Tongue (tissue), 2 donors: ENCODE measurements around the gene GP1BB. TPM values are rescaled to one million over a fixed set of nuclear protein-coding genes. Genes with fewer than 3 reads are reported as not detected.
A peak's percentile ranks its signal among the peaks of the same experiment; 100 is the strongest.

Experiments
- DNase-seq: peaks from one replicate; pipeline ENCODE4 v3.0.0-alpha.2; 2015
- total RNA-seq: library from RNA; depleted of rRNA; stranded (reverse); fragments of >200 nt; gene quantifications from one replicate; pipeline ENCODE4 v1.2.3, GENCODE V29; 2014

Gene GP1BB
- total RNA-seq, 1 donor from 2014 or later = 19.0 TPM

GRCh38 chr22:19742160-19743066 is 19.1 kb downstream of the GP1BB start:
- no peak for DNase-seq

- no peak for DNase-seq
These were observed 19.7 kb downstream of the GP1BB start for GRCh38 chr22:19743081-19743480.

- DNase-seq = no peak
These were observed 20.3 kb downstream of the GP1BB start for GRCh38 chr22:19743651-19744050.

- no peak for DNase-seq
These were observed 21.1 kb downstream of the GP1BB start for GRCh38 chr22:19744350-19745006.

- peak; percentile 89 for DNase-seq
These were observed 22.1 kb downstream of the GP1BB start for GRCh38 chr22:19745155-19746101.

DNA sequence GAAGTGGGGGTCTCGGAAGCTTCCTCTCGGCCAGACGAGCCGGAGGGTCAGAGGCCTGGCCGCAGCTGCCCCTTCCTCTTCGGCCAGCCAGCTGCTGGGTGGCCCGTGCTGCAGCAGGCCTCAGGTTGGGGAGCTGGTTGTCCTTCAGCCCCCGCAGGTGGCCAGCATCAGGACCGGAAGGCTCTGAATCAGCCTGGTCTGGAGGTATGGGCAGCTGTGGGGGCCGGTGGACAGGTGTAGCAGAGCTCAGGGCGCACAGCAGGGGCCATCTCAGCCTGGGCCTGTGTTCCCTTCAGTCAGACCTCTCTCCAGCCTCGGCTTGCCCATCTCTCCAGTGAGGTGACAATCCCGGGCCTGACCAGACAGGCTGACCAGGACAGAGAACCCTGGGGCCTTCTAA is 23.4 kb downstream of the GP1BB start:
- DNase-seq = no peak

GRCh38 chr22:19747551-19747950 is 24.2 kb downstream of the GP1BB start:
- DNase-seq = no peak

- DNase-seq = no peak
These were observed 24.8 kb downstream of the GP1BB start for GRCh38 chr22:19748139-19748538.

DNA sequence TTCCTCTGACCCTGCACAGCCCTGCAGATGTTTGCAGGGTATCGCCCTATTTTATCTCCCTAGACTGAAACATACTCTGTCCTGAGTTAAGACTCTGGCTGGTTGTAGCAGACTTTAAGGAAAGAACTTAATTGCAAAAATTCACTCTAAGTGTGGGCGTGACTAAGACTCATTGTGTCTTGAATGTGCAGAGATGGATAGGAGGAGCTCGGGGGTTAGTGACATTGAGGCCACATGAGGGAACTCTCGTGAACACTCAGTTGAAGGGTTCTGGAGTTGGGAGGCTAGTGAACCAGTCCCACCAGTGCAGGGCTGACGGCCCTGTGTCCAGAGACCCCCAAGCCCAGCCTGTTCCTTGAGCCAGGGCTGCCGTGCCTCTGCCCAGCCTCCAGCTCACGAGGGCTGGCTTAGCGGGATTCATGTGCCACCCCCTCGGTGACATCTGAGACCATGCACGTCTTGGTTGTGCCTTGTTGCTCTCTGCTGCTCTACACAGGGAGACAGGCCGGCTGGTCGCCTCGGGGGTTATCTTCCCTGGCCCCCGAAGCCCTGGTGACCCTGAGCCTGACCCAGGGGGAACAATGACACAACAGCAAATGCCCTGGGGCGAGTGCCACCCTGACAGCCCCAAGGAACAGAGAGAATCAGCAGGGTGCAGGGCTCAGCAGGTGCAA is 25.8 kb downstream of the GP1BB start:
- peak; percentile 67 for DNase-seq

DNA sequence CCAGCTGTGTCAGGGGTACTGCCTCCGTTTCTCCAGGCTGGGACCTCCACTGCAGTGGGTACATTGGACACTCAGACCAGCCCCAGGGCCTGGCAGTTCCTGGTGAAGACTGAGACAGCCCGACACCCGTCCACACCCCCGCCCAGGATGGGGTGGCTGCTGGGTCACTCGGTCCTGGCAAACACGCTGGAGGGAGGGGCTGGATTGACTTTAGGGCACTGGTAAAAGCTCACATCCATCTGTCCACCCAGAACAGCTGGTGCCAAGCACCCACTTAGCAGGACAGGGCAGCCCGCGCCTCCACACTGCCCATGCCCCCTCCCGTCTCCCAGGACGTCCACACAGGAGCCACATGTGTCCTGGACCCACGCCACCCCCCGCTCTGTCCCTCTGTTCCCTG is 26.5 kb downstream of the GP1BB start:
- peak; percentile 82 for DNase-seq

DNA sequence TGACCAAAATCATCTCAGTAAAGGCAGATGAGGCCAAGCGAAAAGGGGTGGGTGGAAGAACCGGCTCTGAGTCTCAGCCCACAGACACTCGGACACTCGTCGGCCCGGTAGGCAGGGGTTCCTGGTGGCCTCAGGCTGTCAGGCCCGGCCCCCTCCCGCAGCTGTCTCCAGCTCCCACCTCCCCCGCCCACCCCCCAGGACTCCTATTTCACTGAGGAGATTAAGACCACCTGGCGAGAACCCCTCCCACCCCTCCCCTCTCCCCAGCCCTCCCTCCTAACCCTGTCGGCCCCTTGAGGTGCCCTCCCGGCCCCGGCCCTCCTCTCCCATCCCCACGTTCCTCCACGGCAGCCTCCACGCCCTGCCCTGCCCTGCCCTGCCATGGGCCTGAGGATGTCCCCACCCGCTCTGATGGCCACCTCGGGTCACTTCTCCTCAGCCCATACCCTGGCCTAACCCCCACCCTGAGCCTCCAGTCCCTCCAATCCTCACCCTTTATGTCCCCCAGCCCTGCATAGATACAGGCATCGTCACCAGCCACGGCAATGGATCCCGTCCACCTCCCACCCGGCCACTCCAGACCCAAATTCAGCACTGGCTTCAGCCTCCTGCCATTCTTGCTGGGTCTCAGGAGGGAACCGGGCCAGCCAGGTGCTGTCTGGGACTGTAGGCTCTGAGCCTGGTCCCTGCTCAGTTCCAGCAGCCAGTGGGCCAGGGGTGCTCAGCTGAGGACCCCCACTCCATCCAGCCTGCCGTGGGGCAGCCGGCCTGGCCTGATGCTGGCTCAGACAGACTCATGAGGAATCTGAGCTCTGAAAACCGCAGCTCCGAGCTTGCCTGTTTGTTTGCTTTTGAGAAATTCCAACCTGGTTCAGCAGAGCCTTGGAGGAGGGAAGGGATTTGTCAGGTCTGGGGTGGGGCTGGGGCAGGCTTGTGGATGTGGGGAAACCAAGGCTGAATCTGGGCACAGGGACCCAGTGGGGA is 27.5 kb downstream of the GP1BB start:
- DNase-seq = peak; percentile 67

- no peak for DNase-seq
These were observed 28.3 kb downstream of the GP1BB start for GRCh38 chr22:19751497-19752245.

GRCh38 chr22:19753090-19753842 is 29.9 kb downstream of the GP1BB start:
- DNase-seq = no peak

DNA sequence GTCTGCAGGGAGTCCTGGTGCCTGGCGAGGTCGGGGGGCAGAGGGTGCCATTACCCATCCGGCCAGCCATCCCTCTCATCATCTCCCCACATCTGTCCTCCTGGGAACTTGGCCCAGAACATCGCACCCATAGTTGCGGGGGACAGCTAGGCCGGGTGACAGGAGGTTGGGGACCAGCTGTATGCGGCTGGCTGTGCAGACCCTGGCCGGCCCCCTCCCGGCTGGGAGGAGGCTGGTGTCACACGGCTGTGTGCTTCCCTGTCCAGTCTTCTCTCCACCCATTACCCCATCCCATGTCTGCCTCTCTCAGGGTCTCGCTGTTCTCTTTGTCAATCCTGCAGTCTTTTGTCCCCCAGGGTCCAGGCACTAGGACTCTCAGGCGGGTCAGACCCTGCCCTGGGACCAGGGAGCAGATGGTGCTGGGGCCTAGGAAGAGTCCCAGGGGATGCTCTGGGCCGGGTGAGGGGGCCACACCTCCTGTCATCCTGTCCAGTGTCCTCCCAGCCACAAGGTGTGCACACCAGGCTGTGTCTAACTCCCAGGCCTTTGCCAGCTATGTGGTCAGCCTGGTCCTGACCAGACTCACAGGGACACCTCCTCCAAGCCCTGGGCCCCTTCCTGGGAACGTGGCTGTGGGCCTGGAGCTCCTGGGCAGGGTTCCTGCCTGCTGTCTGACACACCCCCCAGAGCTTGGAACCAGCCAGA is 30.8 kb downstream of the GP1BB start:
- DNase-seq = no peak

DNA sequence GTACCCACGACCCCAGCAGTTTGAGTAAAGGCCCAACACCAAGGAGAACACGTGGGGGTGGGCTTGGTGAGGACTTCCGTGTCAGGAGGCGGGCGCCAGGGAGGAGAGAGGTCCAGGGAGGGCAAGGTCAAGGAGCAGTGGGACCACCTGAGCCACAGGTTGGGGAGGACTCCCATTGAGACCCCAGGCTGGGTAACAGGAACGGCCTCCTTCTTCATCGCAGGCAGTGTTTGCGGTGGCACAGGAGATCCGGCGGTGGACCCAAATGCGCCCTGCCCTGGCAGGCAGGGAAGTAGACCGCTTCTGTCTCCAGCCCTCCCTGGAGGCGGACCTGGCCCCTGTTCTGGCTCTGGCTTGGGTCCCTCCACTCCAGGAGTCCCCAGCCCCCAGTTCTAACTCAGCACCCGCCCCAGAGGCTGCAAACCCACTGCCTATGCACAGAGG is 31.4 kb downstream of the GP1BB start:
- no peak for DNase-seq

GRCh38 chr22:19755145-19755710 is 31.9 kb downstream of the GP1BB start:
- no peak for DNase-seq

GRCh38 chr22:19755722-19756287 is 32.5 kb downstream of the GP1BB start:
- DNase-seq = no peak
